Naive thymus-derived CD4-positive, alpha-beta T cell (primary cell): ENCODE data around the gene SNX12. TPM values are rescaled to one million over a fixed set of nuclear protein-coding genes. Genes with fewer than 3 reads are reported as not detected.

Source experiments
- ATAC-seq: fragments of 150-1000 bp; cut with Tn5 transposase; 2 replicates; pipeline ENCODE4 v1.10.0; 2021; ENCODE audit warnings: mild to moderate bottlenecking, moderate library complexity
- CTCF ChIA-PET: fragments of 350-600 bp; sonication (Branson Sonifier 250); formaldehyde crosslinking; loops from one replicate; lab custom pipeline; 2021; ENCODE audit warnings: antibody characterized with exemption; lab: Charles Lee
- POLR2A ChIA-PET: fragments of 350-600 bp; sonication (Branson Sonifier 250); formaldehyde crosslinking; loops from one replicate; lab custom pipeline; 2021; ENCODE audit warnings: antibody characterized with exemption, inconsistent platforms; lab: Charles Lee
- DNase-seq, 9 donors: peaks; one replicate each; pipeline versions ENCODE4 v3.0.0 to v3.0.0-alpha.2; 2020 to 2022; ENCODE audit warnings: mixed read lengths in 1 of 9
- H3K27ac ChIP-seq: one replicate; pipeline ENCODE4 v1.7.0; 2013; ENCODE audit warnings: mild to moderate bottlenecking, low read depth, low read length, moderate library complexity
- H3K27me3 ChIP-seq, 2 donors: one replicate each; pipeline ENCODE4 v1.7.0; 2013; ENCODE audit warnings: low read length in 2 of 2, mild to moderate bottlenecking in 2 of 2, moderate library complexity in 2 of 2; ENCODE audit not compliant: control insufficient read depth in 2 of 2, insufficient read depth in 2 of 2
- H3K36me3 ChIP-seq, 3 experiments: 1 replicate in 2 of 3; 2 replicates in 1 of 3; pipeline ENCODE4 v1.7.0; 2013; ENCODE audit warnings: low read length in 3 of 3, mild to moderate bottlenecking in 3 of 3, moderate library complexity in 1 of 3; ENCODE audit not compliant: insufficient read depth in 3 of 3, control insufficient read depth in 2 of 3
- H3K4me1 ChIP-seq, 2 donors: one replicate each; pipeline ENCODE4 v1.7.0; 2013; ENCODE audit warnings: low read length in 2 of 2, mild to moderate bottlenecking in 2 of 2, moderate library complexity in 1 of 2; ENCODE audit not compliant: control insufficient read depth in 2 of 2, insufficient read depth in 2 of 2
- H3K4me3 ChIP-seq: 2 replicates; pipeline ENCODE4 v1.7.0; 2013; ENCODE audit warnings: mild to moderate bottlenecking, low read length
- H3K9me3 ChIP-seq, 3 experiments: 1 replicate in 2 of 3; 2 replicates in 1 of 3; pipeline ENCODE4 v1.7.0; 2013; ENCODE audit warnings: low read length in 3 of 3; ENCODE audit not compliant: control insufficient read depth in 2 of 3
- H3K27ac Mint-ChIP-seq, 9 donors: one replicate each; pipeline ENCODE4 v1.8.0; 2020 to 2022; ENCODE audit warnings: mixed read lengths in 9 of 9, mild to moderate bottlenecking in 8 of 9, moderate library complexity in 5 of 9, inconsistent platforms in 2 of 9
- H3K27me3 Mint-ChIP-seq, 5 donors: one replicate each; pipeline ENCODE4 v1.8.0; 2021 to 2022; ENCODE audit warnings: mixed read lengths in 5 of 5, mild to moderate bottlenecking in 1 of 5
- H3K36me3 Mint-ChIP-seq, 5 donors: one replicate each; pipeline ENCODE4 v1.8.0; 2020 to 2022; ENCODE audit warnings: mixed read lengths in 5 of 5, mild to moderate bottlenecking in 3 of 5, inconsistent platforms in 1 of 5
- H3K4me1 Mint-ChIP-seq, 7 donors: one replicate each; pipeline ENCODE4 v1.8.0; 2020 to 2022; ENCODE audit warnings: mixed read lengths in 7 of 7, mild to moderate bottlenecking in 3 of 7, inconsistent platforms in 1 of 7
- H3K4me3 Mint-ChIP-seq, 10 donors: one replicate each; pipeline ENCODE4 v1.8.0; 2020 to 2022; ENCODE audit warnings: mild to moderate bottlenecking in 10 of 10, mixed read lengths in 10 of 10, moderate library complexity in 6 of 10, inconsistent platforms in 2 of 10
- H3K9me3 Mint-ChIP-seq, 11 donors: one replicate each; pipeline ENCODE4 v1.8.0; 2020 to 2022; ENCODE audit warnings: mixed read lengths in 11 of 11, mild to moderate bottlenecking in 4 of 11, inconsistent platforms in 1 of 11, moderate library complexity in 1 of 11
- intact Hi-C, 2 donors: fragments of 100-400 bp; cut with micrococcal nuclease; formaldehyde crosslinking; loops; one replicate each; pipeline ENCODE4 v1.15.1; 2023
- polyA plus RNA-seq, 2 donors: library from polyadenylated mRNA; unstranded; fragments of 300-500 nt; fragmentation: Illumina TruSeq; gene quantifications; one replicate each; pipeline ENCODE4 v1.2.3, GENCODE V29; 2021
- total RNA-seq, 6 experiments: library from RNA in 5 of 6; stranded (reverse) in 5 of 6; gene quantifications; 1 replicate in 5 of 6; 2 replicates in 1 of 6; pipeline ENCODE4 v1.2.3 and lab custom pipeline; 2021 to 2026

SNX12 gene
- total and polyA plus RNA-seq, 7 experiments from 2014 or later: 3.1 to 41.6 (median 27.3) TPM

DNA sequence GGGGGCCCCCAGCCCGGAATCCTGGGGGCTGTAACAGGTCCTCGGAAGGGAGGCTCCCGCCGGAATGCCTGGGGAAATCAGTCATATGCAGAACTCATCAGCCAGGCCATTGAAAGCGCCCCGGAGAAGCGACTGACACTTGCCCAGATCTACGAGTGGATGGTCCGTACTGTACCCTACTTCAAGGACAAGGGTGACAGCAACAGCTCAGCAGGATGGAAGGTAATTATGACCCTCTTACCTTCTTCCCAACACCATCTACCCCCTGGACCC lies 28.6 kb upstream of the SNX12 start:
- POLR2A ChIA-PET: interaction anchor here (1.0 to 2.8 kb wide), 7 partner anchors 9 to 269 kb away, joined by 4 to 14 read pairs (median 6); partner anchors contain the start of genes CXorf65, IL2RG, MED12 and SNX12
- H3K4me3 ChIP-seq: peak overlapping the region; percentile 70
- H3K4me1 Mint-ChIP-seq: peaks cover 18 to 51% (median 44%) of the 10 kb centered on the region in 7 donors

DNA sequence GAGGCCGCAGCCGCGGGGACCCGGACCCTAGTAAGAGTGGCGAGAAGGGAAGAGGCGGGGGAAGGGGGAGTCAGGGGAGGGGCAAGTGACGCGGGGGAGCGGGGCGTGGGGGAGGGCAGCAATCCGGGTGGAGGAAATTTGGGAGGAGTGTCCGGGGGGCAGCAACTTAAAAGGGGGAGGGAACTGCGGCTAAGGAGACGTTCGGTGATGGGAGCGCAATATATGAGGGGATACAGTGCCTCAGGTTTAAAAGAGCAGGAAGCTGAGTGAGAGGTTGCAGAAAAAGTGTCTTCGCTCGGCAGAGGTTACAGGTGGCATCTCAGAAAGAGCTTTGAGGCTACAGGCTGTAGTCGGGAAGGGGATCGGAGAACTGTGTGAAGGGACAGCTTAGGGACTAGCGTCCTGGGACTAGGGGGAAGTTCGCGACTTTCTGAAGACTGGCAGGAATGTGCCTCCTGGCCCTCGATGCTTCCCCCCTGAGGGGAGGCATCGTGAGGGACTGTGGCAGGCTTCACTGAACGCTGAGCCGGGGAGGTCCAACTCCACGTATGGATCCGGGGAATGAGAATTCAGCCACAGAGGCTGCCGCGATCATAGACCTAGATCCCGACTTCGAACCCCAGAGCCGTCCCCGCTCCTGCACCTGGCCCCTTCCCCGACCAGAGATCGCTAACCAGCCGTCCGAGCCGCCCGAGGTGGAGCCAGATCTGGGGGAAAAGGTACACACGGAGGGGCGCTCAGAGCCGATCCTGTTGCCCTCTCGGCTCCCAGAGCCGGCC lies 28.0 kb upstream of the SNX12 start:
- ATAC-seq (peak; percentile 57), DNase-seq (peak in 3 of 9 donors; percentile 56 to 73 (median 65))
- Histone ChIP-seq H3K4me1 (peaks cover 20 to 28% of the 10 kb centered on the region in 2 donors), H3K4me3 (peak overlapping the region; percentile 70), H3K9me3 (no peaks in the 10 kb centered on the region), H3K27ac (peak overlapping the region; percentile 85), H3K36me3 (no peaks in the 10 kb centered on the region), H3K27me3 (no peaks in the 10 kb centered on the region)
- H3K9me3 Mint-ChIP-seq: peaks cover 0 to 5% (median 0%) of the 10 kb centered on the region in 11 donors
- no peaks in the 10 kb centered on the region for H3K36me3 Mint-ChIP-seq
- intact Hi-C loops: loop anchor here (1.0 to 2.0 kb wide), 7 partner anchors 28 to 271 kb away; partner anchors contain the start of genes NONO (in 2 of the 2), SNX12 (in 2 of the 2), TAF1 (in 1 of the 2) and ZMYM3 (in 1 of the 2)
- peaks cover 13 to 46% (median 39%) of the 10 kb centered on the region in 7 donors for H3K4me1 Mint-ChIP-seq
- H3K4me3 Mint-ChIP-seq: peak overlapping the region; percentile 90 to 100 (median 96)
- ChIA-PET CTCF (interaction anchor here (2.8 kb wide), 1 partner anchor 34 kb away, joined by 21 read pairs; no protein-coding TSS in a partner anchor), POLR2A (interaction anchor here (0.9 to 2.8 kb wide), 8 partner anchors 10 to 270 kb away, joined by 4 to 14 read pairs (median 6); partner anchors contain the start of genes CXorf65, IL2RG, MED12 and SNX12)
- peaks cover 0 to 6% (median 0%) of the 10 kb centered on the region in 5 donors for H3K27me3 Mint-ChIP-seq
- peak overlapping the region; percentile 91 to 97 (median 95) for H3K27ac Mint-ChIP-seq

More for the DNA sequence above, 28.6 kb upstream of the SNX12 start:
- Mint-ChIP-seq H3K27ac (peak overlapping the region in 5 of 9 donors; percentile 41 to 95 (median 91)), H3K9me3 (peaks cover 0 to 5% (median 0%) of the 10 kb centered on the region in 11 donors), H3K4me3 (peak overlapping the region; percentile 90 to 100 (median 96)), H3K36me3 (no peaks in the 10 kb centered on the region), H3K27me3 (peaks cover 0 to 6% (median 0%) of the 10 kb centered on the region in 5 donors)
- DNase-seq (no peak), ATAC-seq (no peak)
- CTCF ChIA-PET: interaction anchor here (2.8 kb wide), 1 partner anchor 33 kb away, joined by 21 read pairs; no protein-coding TSS in a partner anchor
- Histone ChIP-seq H3K27me3 (no peaks in the 10 kb centered on the region), H3K36me3 (no peaks in the 10 kb centered on the region), H3K4me1 (peaks cover 24 to 33% of the 10 kb centered on the region in 2 donors), H3K27ac (peak overlapping the region; percentile 85), H3K9me3 (no peaks in the 10 kb centered on the region)
- intact Hi-C loops: loop anchor here (1.0 to 2.0 kb wide), 6 partner anchors 86 to 270 kb away; partner anchors contain the start of genes NONO (in 1 of the 2), TAF1 (in 1 of the 2) and ZMYM3 (in 1 of the 2)

DNA sequence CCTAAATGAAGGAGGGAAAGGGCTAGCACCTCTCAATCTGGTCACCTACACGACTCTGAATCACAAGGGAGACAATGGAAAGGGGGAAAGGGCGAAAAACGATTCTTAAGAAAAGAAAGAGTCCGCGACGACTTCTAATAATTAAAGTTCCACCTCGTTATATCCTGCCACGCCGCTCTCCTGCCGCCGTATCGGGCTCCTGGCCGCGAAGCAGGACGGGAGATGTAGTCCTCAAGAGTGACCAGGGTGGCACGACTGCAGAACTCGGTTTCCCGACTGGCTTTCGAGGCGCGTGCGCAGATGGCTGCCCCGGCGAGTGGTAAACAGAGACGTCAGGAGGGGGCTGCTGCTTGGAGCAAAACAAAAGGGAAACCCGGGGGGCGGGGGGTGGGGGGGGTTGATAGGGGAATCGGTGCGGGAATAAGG lies 27.4 kb upstream of the SNX12 start, which contains the start of gene FOXO4:
TSS of gene FOXO4 (plus strand) at position 297 of the 426 bp plus-strand sequence. CDS start 678 bp downstream, outside the sequence.
- Mint-ChIP-seq H3K36me3 (no peaks in the 10 kb centered on the region), H3K27me3 (peaks cover 0 to 6% (median 0%) of the 10 kb centered on the region in 5 donors), H3K4me1 (peaks cover 11 to 40% (median 33%) of the 10 kb centered on the region in 7 donors), H3K4me3 (peak within 1 kb of the TSS; percentile 90 to 100 (median 96)), H3K27ac (peak within 1 kb of the TSS; percentile 91 to 97 (median 95)), H3K9me3 (peaks cover 0 to 5% (median 0%) of the 10 kb centered on the region in 11 donors)
- no peaks in the 10 kb centered on the region for H3K27me3 ChIP-seq
- H3K4me1 ChIP-seq: peaks cover 20 to 22% of the 10 kb centered on the region in 2 donors
- POLR2A ChIA-PET: interaction anchor here (0.9 to 2.8 kb wide), 8 partner anchors 10 to 270 kb away, joined by 4 to 14 read pairs (median 6); partner anchors contain the start of genes CXorf65, IL2RG, MED12 and SNX12
- DNase-seq (peak; percentile 69 to 91 (median 82)), ATAC-seq (peak; percentile 92)
- intact Hi-C loops: loop anchor here (1.0 kb wide), 2 partner anchors 27 to 188 kb away; partner anchors contain the start of genes SNX12 (in 2 of the 2) and NONO (in 1 of the 2)
- H3K9me3 ChIP-seq: no peaks in the 10 kb centered on the region
- H3K4me3 ChIP-seq: peak within 1 kb of the TSS; percentile 70
- CTCF ChIA-PET: interaction anchor here (2.8 kb wide), 1 partner anchor 34 kb away, joined by 21 read pairs; no protein-coding TSS in a partner anchor
- H3K36me3 ChIP-seq: no peaks in the 10 kb centered on the region
- H3K27ac ChIP-seq: peak within 1 kb of the TSS; percentile 85

DNA sequence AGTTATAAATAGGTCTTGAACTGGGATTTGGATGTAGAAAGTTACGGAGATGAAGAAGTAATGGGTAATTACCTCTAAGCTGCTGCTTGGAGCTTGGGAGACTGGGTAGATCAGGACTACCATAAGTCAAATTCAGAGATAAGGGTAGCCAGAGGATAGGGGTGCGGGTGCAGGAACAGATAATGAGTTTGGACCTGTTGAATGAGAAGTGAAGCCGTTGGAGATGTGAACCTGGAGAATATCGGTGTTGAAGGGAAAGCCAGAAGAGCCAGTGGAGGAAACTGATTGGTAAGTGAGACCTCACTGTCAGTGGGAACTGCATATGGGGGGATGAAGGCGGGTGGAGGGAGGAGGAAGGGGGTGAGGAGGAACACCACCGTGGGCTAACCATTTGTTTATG lies 26.9 kb upstream of the SNX12 start:
- no peaks in the 10 kb centered on the region for H3K9me3 ChIP-seq
- no peaks in the 10 kb centered on the region for H3K36me3 ChIP-seq
- ChIA-PET POLR2A (no interaction called here), CTCF (no interaction called here)
- peaks cover 0 to 5% (median 0%) of the 10 kb centered on the region in 11 donors for H3K9me3 Mint-ChIP-seq
- H3K27ac ChIP-seq: peak overlapping the region; percentile 85
- peaks cover 20 to 21% of the 10 kb centered on the region in 2 donors for H3K4me1 ChIP-seq
- DNase-seq: no peak
- no peak for ATAC-seq
- peak overlapping the region; percentile 67 for H3K4me3 ChIP-seq
- H3K4me3 Mint-ChIP-seq: peak overlapping the region; percentile 90 to 100 (median 96)
- H3K36me3 Mint-ChIP-seq: no peaks in the 10 kb centered on the region
- peaks cover 11 to 37% (median 30%) of the 10 kb centered on the region in 7 donors for H3K4me1 Mint-ChIP-seq
- peaks cover 0 to 6% (median 0%) of the 10 kb centered on the region in 5 donors for H3K27me3 Mint-ChIP-seq
- intact Hi-C loops: loop anchor here (1.0 kb wide), 2 partner anchors 27 to 188 kb away; partner anchors contain the start of genes SNX12 (in 2 of the 2) and NONO (in 1 of the 2)
- peak overlapping the region; percentile 73 to 95 (median 91) for H3K27ac Mint-ChIP-seq
- H3K27me3 ChIP-seq: no peaks in the 10 kb centered on the region

DNA sequence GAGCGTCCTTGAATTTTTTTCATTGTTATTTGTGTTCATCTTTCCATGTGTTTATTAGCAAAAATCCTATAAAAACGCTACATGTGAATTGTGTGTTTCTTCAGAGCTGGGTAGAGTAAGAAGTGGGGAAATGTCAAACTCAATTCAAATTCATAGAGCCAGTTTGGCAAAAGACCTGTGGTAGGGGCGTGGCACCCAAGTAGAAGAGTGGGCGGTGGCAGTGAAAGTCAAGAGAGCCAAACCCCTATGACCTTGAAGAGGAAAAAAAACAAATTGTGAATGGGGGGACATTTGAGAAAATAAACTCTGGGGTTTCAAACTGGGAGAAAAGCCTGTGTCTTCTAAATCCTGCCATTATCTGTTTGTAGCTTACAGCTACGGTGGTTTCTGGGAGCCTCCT lies 23.1 kb upstream of the SNX12 start:
- H3K27ac ChIP-seq: no peak overlapping the region
- no peaks in the 10 kb centered on the region for H3K4me1 ChIP-seq
- no peaks in the 10 kb centered on the region for H3K9me3 ChIP-seq
- Mint-ChIP-seq H3K9me3 (peaks cover 0 to 3% (median 0%) of the 10 kb centered on the region in 11 donors), H3K36me3 (no peaks in the 10 kb centered on the region), H3K4me3 (no peak overlapping the region), H3K27me3 (peaks cover 0 to 6% (median 0%) of the 10 kb centered on the region in 5 donors), H3K4me1 (peaks cover 0 to 11% (median 8%) of the 10 kb centered on the region in 7 donors), H3K27ac (no peak overlapping the region)
- intact Hi-C loops: no loop called here
- ChIA-PET POLR2A (interaction anchor here (1.0 kb wide), 1 partner anchor 20 kb away, joined by 3 read pairs; the partner anchor contains the start of gene IL2RG), CTCF (no interaction called here)
- H3K4me3 ChIP-seq: no peak overlapping the region
- DNase-seq (no peak), ATAC-seq (no peak)
- H3K36me3 ChIP-seq: no peaks in the 10 kb centered on the region
- no peaks in the 10 kb centered on the region for H3K27me3 ChIP-seq

DNA sequence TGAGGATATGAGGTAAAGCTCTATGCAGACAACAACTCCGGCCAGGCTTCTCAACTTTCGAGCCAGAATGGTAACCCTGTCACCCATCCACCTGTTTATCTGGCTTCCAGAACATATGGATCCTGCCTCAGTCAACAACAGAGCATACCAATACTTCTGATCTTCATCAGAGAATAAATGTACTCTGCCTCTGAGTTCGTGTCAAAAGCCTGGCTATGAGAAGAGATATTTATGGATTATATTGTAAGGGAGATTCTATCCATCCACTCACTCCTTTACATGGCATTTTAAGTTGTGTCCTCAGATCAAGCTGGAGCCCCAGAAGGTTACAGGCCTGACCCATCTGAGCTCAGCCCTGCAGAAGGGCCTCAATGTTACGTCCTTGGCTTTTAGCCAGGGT lies 17.8 kb upstream of the SNX12 start:
- ChIA-PET POLR2A (no interaction called here), CTCF (no interaction called here)
- Histone ChIP-seq H3K9me3 (no peaks in the 10 kb centered on the region), H3K4me3 (no peak overlapping the region), H3K27me3 (no peaks in the 10 kb centered on the region), H3K36me3 (no peaks in the 10 kb centered on the region), H3K4me1 (peaks cover 0 to 7% of the 10 kb centered on the region in 2 donors), H3K27ac (no peak overlapping the region)
- Mint-ChIP-seq H3K27me3 (no peaks in the 10 kb centered on the region), H3K9me3 (no peaks in the 10 kb centered on the region), H3K4me1 (peaks cover 4 to 11% (median 6%) of the 10 kb centered on the region in 7 donors), H3K4me3 (no peak overlapping the region), H3K36me3 (no peaks in the 10 kb centered on the region), H3K27ac (no peak overlapping the region)
- ATAC-seq (no peak), DNase-seq (no peak)
- intact Hi-C loops: no loop called here
